Caco-2 (cell line): ENCODE results near the gene BCL2L2. TPM values are rescaled to one million over a fixed set of nuclear protein-coding genes. Genes with fewer than 3 reads are reported as not detected.

ENCODE experiments used
- BruUV-seq: library from RNA; stranded (reverse); fragments of 400-500 nt; replicated peaks from 2 replicates; lab custom pipeline; 2021; lab: Mats Ljungman, UMichigan
- CTCF ChIA-PET: fragments of 300-600 bp; sonication (Branson Sonifier 250); formaldehyde crosslinking; loops from one replicate; lab custom pipeline; 2022; ENCODE audit warnings: antibody characterized with exemption; lab: Charles Lee
- POLR2A ChIA-PET: fragments of 300-600 bp; sonication (Branson Sonifier 250); formaldehyde crosslinking; loops from one replicate; lab custom pipeline; 2022; ENCODE audit warnings: antibody characterized with exemption; lab: Charles Lee
- DNase-seq, 2 experiments: peaks; one replicate each; pipeline versions ENCODE4 v3.0.0 to v3.0.0-alpha.2; 2020 to 2022
- H3K27me3 ChIP-seq: replicated peaks from 2 replicates; pipeline ENCODE4 v1.6.0; 2011; ENCODE audit warnings: low read length; ENCODE audit not compliant: control insufficient read depth, insufficient read depth
- H3K36me3 ChIP-seq: 2 replicates; pipeline ENCODE4 v1.5.1; 2011; ENCODE audit warnings: low read length; ENCODE audit not compliant: control insufficient read depth, insufficient read depth
- H3K4me1 ChIP-seq: fragments of 250-450 bp; sonication (Bioruptor Pico); 2 replicates; pipeline ENCODE4 v1.5.1; 2020; ENCODE audit warnings: mild to moderate bottlenecking
- H3K4me3 ChIP-seq: 2 replicates; pipeline ENCODE4 v1.5.1; 2011; ENCODE audit warnings: low read depth, mild to moderate bottlenecking, control low read depth, low read length
- H3K9me3 ChIP-seq: fragments of 250-450 bp; sonication (Bioruptor Pico); 2 replicates; pipeline ENCODE4 v1.5.1; 2020; ENCODE audit warnings: mild to moderate bottlenecking, moderate library complexity
- H3K27ac Mint-ChIP-seq: one replicate; pipeline ENCODE4 v1.8.0; 2022; ENCODE audit warnings: mixed read lengths; ENCODE audit not compliant: unreplicated experiment
- H3K27me3 Mint-ChIP-seq: one replicate; pipeline ENCODE4 v1.8.0; 2022; ENCODE audit warnings: mixed read lengths; ENCODE audit not compliant: insufficient read depth, unreplicated experiment
- H3K36me3 Mint-ChIP-seq: one replicate; pipeline ENCODE4 v1.8.0; 2022; ENCODE audit warnings: mild to moderate bottlenecking, mixed read lengths; ENCODE audit not compliant: insufficient read depth, unreplicated experiment
- H3K4me1 Mint-ChIP-seq: one replicate; pipeline ENCODE4 v1.8.0; 2022; ENCODE audit warnings: low read depth, mixed read lengths; ENCODE audit not compliant: unreplicated experiment
- H3K4me3 Mint-ChIP-seq: one replicate; pipeline ENCODE4 v1.8.0; 2022; ENCODE audit warnings: mild to moderate bottlenecking, moderate library complexity, mixed read lengths; ENCODE audit not compliant: unreplicated experiment
- H3K9me3 Mint-ChIP-seq: one replicate; pipeline ENCODE4 v1.8.0; 2022; ENCODE audit warnings: mixed read lengths; ENCODE audit not compliant: unreplicated experiment
- CTCF ChIP-seq, 2 experiments: fragments of 200-600 bp in 1 of 2; IDR thresholded peaks; 1 replicate in 1 of 2; 2 replicates in 1 of 2; pipeline versions ENCODE4 v1.5.1 to v1.8.0; 2011 to 2022; ENCODE audit warnings: antibody characterized with exemption in 1 of 2, control low read depth in 1 of 2, inconsistent platforms in 1 of 2, low read depth in 1 of 2, low read length in 1 of 2, mild to moderate bottlenecking in 1 of 2, moderate library complexity in 1 of 2; ENCODE audit not compliant: insufficient read depth in 1 of 2, severe bottlenecking in 1 of 2, unreplicated experiment in 1 of 2
- intact Hi-C: fragments of 100-400 bp; cut with micrococcal nuclease; formaldehyde crosslinking; loops from one replicate; pipeline ENCODE4 v1.10.0; 2022; ENCODE audit not compliant: unreplicated experiment
- total RNA-seq: library from RNA; stranded (reverse); gene quantifications from 2 replicates; pipeline ENCODE4 v1.2.3, GENCODE V29; 2022

Gene BCL2L2
- total RNA-seq, 1 experiment from 2014 or later = 20.8 TPM

- Mint-ChIP-seq H3K9me3 (no peaks in the 10 kb centered on the region), H3K4me3 (no peak overlapping the region), H3K27me3 (no peaks in the 10 kb centered on the region), H3K36me3 (peaks cover 36% of the 10 kb centered on the region), H3K4me1 (peaks cover 1% of the 10 kb centered on the region), H3K27ac (no peak overlapping the region)
- H3K27me3 ChIP-seq = no peaks in the 10 kb centered on the region
- H3K36me3 ChIP-seq = peaks cover 2% of the 10 kb centered on the region
- H3K4me3 ChIP-seq = no peak overlapping the region
- intact Hi-C loops = loop anchor here (1.0 kb wide), 3 partner anchors 34 to 235 kb away; no protein-coding TSS in a partner anchor
- POLR2A ChIA-PET = no interaction called here
- H3K4me1 ChIP-seq = no peaks in the 10 kb centered on the region
- DNase-seq = peak; percentile 65 to 69
- CTCF ChIA-PET = no interaction called here
- peak; percentile 73 to 74 for TF ChIP-seq CTCF (IDR thresholded peaks at IDR 0.05; ENCODE audit: insufficient read depth in 1 of 2, low read depth in 1 of 2, low read length in 1 of 2, severe bottlenecking in 1 of 2, unreplicated experiment in 1 of 2)
- no TSS peak for BruUV-seq
- no peaks in the 10 kb centered on the region for H3K9me3 ChIP-seq
These were observed 21.5 kb downstream of the BCL2L2 start for GRCh38 chr14:23327947-23328744.

- Mint-ChIP-seq H3K9me3 (no peaks in the 10 kb centered on the region), H3K27me3 (no peaks in the 10 kb centered on the region), H3K36me3 (peaks cover 4% of the 10 kb centered on the region), H3K27ac (no peak overlapping the region), H3K4me1 (no peaks in the 10 kb centered on the region), H3K4me3 (no peak overlapping the region)
- Histone ChIP-seq H3K4me3 (no peak overlapping the region), H3K4me1 (0 out of 2 replicates have a peak, but pooled peaks cover 6% of the 10 kb centered on the region), H3K9me3 (peaks cover 26% of the 10 kb centered on the region), H3K27me3 (no peaks in the 10 kb centered on the region), H3K36me3 (no peaks in the 10 kb centered on the region)
- no peak for TF ChIP-seq CTCF (IDR thresholded peaks at IDR 0.05; ENCODE audit: insufficient read depth in 1 of 2, low read depth in 1 of 2, low read length in 1 of 2, severe bottlenecking in 1 of 2, unreplicated experiment in 1 of 2)
- intact Hi-C loops = no loop called here
- ChIA-PET CTCF (no interaction called here), POLR2A (interaction anchor here (1.1 kb wide), 1 partner anchor 14 kb away, joined by 5 read pairs; the partner anchor contains the start of gene PABPN1)
- no TSS peak for BruUV-seq
- no peak for DNase-seq
These were observed 29.0 kb downstream of the BCL2L2 start for GRCh38 chr14:23335623-23336022.

- intact Hi-C loops = no loop called here
- Histone ChIP-seq H3K9me3 (peaks cover 30% of the 10 kb centered on the region), H3K4me3 (no peak overlapping the region), H3K27me3 (no peaks in the 10 kb centered on the region), H3K36me3 (no peaks in the 10 kb centered on the region), H3K4me1 (peaks cover 6% of the 10 kb centered on the region; the same call in 1 of the 2 replicates)
- Mint-ChIP-seq H3K4me1 (no peaks in the 10 kb centered on the region), H3K4me3 (no peak overlapping the region), H3K27me3 (no peaks in the 10 kb centered on the region), H3K27ac (no peak overlapping the region), H3K9me3 (no peaks in the 10 kb centered on the region), H3K36me3 (peaks cover 4% of the 10 kb centered on the region)
- DNase-seq = no peak
- POLR2A ChIA-PET = no interaction called here
- BruUV-seq = no TSS peak
- CTCF ChIA-PET = no interaction called here
- TF ChIP-seq CTCF (IDR thresholded peaks at IDR 0.05; ENCODE audit: insufficient read depth in 1 of 2, low read depth in 1 of 2, low read length in 1 of 2, severe bottlenecking in 1 of 2, unreplicated experiment in 1 of 2) = no peak
These were observed 33.1 kb downstream of the BCL2L2 start for GRCh38 chr14:23339506-23340268.
